A673 (cell line): ENCODE measurements around the gene ARHGEF4.

Experiments used
- EZH2 ChIP-seq: fragments of 200-600 bp; sonication (generic); IDR thresholded peaks from 2 replicates; pipeline ENCODE4 v1.6.1; 2017; ENCODE audit warnings: borderline replicate concordance, low read depth, mild to moderate bottlenecking, mixed read lengths, antibody characterized with exemption, low read length; ENCODE audit not compliant: poor library complexity, severe bottlenecking
- TF ChIP-seq, protein P1 (sequence below): fragments of 300-800, 200-600 bp; sonication (generic); conservative IDR thresholded peaks from 2 replicates; pipeline ENCODE4 v1.5.1; 2017; ENCODE audit warnings: low read depth, mild to moderate bottlenecking, antibody characterized with exemption, low read length, moderate library complexity, mixed read lengths

DNA sequence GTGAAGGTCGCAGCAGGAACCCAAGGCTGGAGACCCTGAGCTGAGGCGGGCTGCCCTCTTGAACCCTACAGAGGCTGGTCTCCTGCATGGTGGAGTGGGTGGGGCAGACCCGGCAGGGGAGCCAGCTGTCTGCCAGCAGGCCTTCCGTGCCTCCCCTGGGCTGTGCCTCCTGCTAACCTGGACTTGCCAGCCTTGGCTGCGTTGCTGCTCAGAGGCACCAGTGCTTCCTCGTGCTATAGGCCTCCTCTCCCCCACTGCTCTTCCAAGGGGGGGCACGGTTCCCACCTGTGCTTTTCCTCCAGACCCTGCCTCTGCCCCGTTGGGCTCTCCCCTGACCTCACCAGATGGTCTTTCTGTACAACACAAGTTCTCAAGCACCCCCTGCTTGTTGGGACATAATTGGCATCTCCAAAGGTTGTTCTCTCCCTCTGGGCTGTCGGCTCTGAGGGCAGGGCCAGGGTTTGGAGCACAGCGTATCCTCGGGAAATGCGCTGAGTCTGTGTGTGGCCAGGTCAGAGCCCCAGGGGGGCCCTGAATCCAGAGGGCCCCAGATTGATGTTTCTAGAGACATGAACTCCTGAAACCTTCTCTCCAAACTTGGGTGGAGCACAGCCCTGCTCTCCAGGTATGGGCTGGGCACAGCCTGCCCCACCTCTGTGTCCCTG is 6.7 kb downstream of the ARHGEF4 start:
- TF ChIP-seq, protein P1, sequence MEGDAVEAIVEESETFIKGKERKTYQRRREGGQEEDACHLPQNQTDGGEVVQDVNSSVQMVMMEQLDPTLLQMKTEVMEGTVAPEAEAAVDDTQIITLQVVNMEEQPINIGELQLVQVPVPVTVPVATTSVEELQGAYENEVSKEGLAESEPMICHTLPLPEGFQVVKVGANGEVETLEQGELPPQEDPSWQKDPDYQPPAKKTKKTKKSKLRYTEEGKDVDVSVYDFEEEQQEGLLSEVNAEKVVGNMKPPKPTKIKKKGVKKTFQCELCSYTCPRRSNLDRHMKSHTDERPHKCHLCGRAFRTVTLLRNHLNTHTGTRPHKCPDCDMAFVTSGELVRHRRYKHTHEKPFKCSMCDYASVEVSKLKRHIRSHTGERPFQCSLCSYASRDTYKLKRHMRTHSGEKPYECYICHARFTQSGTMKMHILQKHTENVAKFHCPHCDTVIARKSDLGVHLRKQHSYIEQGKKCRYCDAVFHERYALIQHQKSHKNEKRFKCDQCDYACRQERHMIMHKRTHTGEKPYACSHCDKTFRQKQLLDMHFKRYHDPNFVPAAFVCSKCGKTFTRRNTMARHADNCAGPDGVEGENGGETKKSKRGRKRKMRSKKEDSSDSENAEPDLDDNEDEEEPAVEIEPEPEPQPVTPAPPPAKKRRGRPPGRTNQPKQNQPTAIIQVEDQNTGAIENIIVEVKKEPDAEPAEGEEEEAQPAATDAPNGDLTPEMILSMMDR, result no peak
- no peak for TF ChIP-seq EZH2
